ENCODE measurements around the gene GRM7.

The GRM7 gene

DNA sequence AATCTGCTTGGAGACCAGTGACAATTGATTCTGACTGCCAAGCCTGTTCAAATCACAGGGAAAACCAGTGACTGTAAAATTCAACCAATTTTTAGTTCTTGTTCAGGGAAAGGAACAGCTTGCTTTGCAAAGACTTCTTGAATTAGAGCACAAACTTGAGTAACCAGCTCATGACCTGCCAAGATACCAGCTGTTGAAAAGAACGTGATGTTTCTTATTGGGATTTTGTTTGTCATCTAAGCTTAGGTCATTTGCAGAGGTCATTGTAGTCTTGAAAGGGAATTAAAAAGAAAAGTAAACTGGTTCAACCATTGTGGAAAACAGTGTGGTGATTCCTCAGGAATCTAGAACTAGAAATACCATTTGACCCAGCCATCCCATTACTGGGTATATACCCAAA, 428.2 kb downstream of the GRM7 start:
- TF ChIP-seq, protein P1, sequence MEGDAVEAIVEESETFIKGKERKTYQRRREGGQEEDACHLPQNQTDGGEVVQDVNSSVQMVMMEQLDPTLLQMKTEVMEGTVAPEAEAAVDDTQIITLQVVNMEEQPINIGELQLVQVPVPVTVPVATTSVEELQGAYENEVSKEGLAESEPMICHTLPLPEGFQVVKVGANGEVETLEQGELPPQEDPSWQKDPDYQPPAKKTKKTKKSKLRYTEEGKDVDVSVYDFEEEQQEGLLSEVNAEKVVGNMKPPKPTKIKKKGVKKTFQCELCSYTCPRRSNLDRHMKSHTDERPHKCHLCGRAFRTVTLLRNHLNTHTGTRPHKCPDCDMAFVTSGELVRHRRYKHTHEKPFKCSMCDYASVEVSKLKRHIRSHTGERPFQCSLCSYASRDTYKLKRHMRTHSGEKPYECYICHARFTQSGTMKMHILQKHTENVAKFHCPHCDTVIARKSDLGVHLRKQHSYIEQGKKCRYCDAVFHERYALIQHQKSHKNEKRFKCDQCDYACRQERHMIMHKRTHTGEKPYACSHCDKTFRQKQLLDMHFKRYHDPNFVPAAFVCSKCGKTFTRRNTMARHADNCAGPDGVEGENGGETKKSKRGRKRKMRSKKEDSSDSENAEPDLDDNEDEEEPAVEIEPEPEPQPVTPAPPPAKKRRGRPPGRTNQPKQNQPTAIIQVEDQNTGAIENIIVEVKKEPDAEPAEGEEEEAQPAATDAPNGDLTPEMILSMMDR (IDR thresholded peaks at IDR 0.05; ENCODE audit: low read depth, low read length) = no peak
- Histone ChIP-seq H3K27ac (no peak overlapping the region), H3K9me3 (ENCODE audit: severe bottlenecking) (no peaks in the 10 kb centered on the region), H3K27me3 (ENCODE audit: insufficient read depth, low read depth, severe bottlenecking) (no peaks in the 10 kb centered on the region), H3K4me3 (ENCODE audit: low read depth, low read length) (no peak overlapping the region), H3K36me3 (no peaks in the 10 kb centered on the region)
- no peak for DNase-seq

DNA sequence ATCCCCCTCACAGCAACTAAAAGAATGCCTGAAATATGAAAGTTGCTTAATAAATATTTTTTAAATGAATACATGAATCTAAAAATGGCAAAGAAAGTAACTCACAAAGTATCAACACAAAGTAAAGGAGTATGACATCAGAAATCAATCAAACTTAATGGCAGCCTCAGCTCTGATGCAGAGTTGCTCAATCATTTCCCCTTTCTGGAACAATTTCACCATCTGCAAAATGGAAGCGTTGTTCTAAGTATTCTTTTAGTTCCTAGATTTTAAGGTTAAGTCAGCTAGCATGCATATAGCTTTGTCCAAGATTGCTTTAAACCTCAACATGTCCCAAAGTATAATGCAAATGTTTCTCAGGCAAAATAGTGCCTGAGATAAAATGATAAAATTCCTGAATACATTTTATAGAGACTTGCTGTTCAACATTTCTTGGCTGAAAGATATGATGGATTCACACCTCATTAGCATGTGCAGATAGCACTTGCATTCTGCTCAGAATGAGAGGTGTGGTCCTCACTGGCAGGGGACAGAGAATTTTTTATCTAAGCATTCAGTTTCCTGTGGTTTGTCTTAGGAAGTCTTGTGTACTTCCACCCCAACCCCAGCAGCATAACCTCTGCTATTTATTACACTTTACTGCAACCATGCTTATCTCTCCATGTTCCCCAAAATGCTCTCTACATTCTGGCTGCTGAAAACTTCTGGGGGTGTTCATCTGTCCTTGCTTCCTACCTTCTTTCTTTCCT, 429.3 kb downstream of the GRM7 start:
- Histone ChIP-seq H3K27ac (no peak overlapping the region), H3K4me3 (ENCODE audit: low read depth, low read length) (no peak overlapping the region), H3K36me3 (no peaks in the 10 kb centered on the region), H3K9me3 (ENCODE audit: severe bottlenecking) (no peaks in the 10 kb centered on the region), H3K27me3 (ENCODE audit: insufficient read depth, low read depth, severe bottlenecking) (no peaks in the 10 kb centered on the region)
- TF ChIP-seq, protein P1 (IDR thresholded peaks at IDR 0.05; ENCODE audit: low read depth, low read length) = no peak
- DNase-seq = no peak

DNA sequence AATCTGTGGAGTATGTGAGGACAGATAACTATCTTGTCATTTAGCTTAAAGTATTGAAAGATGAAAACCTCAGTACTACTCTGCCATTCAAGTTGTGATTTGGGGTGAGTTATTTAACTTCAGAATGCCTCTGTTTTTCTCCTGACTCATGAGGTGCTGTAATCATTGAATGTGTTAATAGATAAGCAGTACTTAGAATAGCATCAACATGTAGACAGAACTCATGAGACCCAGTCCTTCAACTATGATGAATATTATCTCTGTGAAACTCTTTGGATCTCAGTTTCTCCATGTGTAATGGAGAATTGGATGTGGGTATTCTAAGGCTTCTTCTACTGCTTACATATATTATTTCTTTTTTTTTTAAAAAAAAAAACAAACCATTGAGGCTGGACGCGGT, 431.4 kb downstream of the GRM7 start:
- TF ChIP-seq, protein P1 (IDR thresholded peaks at IDR 0.05; ENCODE audit: low read depth, low read length) = no peak
- Histone ChIP-seq H3K9me3 (ENCODE audit: severe bottlenecking) (no peaks in the 10 kb centered on the region), H3K27ac (no peak overlapping the region), H3K27me3 (ENCODE audit: insufficient read depth, low read depth, severe bottlenecking) (no peaks in the 10 kb centered on the region), H3K4me3 (ENCODE audit: low read depth, low read length) (no peak overlapping the region), H3K36me3 (no peaks in the 10 kb centered on the region)
- DNase-seq = no peak

DNA sequence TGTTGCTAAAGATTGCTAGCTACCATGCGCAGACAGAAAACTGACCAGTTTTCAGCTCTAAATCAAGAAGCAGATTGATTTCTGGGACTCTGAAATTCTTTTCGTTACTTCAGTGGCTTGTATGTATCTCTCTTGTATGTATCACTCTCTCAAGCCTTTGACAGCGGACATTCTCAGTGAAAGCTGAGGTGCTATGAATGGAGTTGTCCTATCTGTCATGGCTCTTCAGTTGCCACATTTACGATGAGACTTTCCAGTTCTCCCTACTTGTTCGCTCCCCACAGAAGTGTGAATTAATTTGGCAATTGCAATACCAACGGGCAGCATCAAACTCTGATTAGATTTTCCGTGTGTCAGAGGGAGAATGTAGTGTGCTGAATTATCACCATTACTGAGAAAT, 432.4 kb downstream of the GRM7 start:
- Histone ChIP-seq H3K4me3 (ENCODE audit: low read depth, low read length) (no peak overlapping the region), H3K27ac (no peak overlapping the region), H3K27me3 (ENCODE audit: insufficient read depth, low read depth, severe bottlenecking) (no peaks in the 10 kb centered on the region), H3K9me3 (ENCODE audit: severe bottlenecking) (no peaks in the 10 kb centered on the region), H3K36me3 (no peaks in the 10 kb centered on the region)
- no peak for DNase-seq
- TF ChIP-seq, protein P1 (IDR thresholded peaks at IDR 0.05; ENCODE audit: low read depth, low read length) = no peak

DNA sequence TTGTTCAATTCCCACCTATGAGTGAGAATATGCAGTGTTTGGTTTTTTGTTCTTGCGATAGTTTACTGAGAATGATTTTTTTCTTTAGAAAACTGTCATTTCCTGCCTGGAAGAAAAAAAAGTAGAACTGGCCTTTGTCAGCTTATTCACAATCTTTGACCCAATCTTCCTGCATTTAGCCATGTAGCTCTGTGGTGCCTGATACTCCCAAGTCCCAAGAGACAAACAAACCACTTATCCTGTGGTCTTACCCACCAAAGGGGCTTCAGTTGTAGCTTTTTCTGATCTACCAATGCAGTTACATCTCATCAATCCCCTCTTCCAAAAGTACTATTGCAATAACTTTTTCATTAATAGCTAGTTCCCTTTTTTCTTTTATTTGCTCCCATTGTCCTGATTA, 444.6 kb downstream of the GRM7 start:
- DNase-seq = no peak
- H3K9me3 ChIP-seq (ENCODE audit: severe bottlenecking) = no peaks in the 10 kb centered on the region
- no peaks in the 10 kb centered on the region for H3K36me3 ChIP-seq
- no peaks in the 10 kb centered on the region for H3K27me3 ChIP-seq (ENCODE audit: insufficient read depth, low read depth, severe bottlenecking)
- H3K4me3 ChIP-seq (ENCODE audit: low read depth, low read length) = no peak overlapping the region
- TF ChIP-seq, protein P1 (IDR thresholded peaks at IDR 0.05; ENCODE audit: low read depth, low read length) = no peak
- no peak overlapping the region for H3K27ac ChIP-seq

DNA sequence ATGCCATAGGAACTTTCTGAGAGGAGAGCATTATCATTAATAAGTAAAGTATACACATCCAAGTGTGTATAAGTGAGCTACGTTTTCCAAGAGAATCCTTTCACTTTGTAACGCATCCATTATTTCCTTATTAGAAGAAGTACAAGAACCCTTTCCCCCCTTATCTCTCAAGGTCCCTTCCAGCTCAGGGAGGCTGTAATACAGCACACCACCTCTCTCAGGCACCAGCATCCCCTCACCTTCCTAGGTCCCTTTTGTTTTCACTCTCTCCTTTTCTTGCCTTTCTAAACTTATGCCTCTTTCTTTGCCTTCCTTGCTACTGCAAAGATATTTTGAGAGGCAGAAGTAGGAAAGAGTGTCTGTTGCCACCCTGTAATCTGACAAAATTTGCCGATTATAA, 446.0 kb downstream of the GRM7 start:
- no peak overlapping the region for H3K27ac ChIP-seq
- TF ChIP-seq, protein P1 (IDR thresholded peaks at IDR 0.05; ENCODE audit: low read depth, low read length) = no peak
- no peak overlapping the region for H3K4me3 ChIP-seq (ENCODE audit: low read depth, low read length)
- no peaks in the 10 kb centered on the region for H3K9me3 ChIP-seq (ENCODE audit: severe bottlenecking)
- no peak for DNase-seq
- no peaks in the 10 kb centered on the region for H3K36me3 ChIP-seq
- H3K27me3 ChIP-seq (ENCODE audit: insufficient read depth, low read depth, severe bottlenecking) = no peaks in the 10 kb centered on the region
